GM23338 (cell line): ENCODE data around the gene MCTP1. TPM values are rescaled to one million over a fixed set of nuclear protein-coding genes. Genes with fewer than 3 reads are reported as not detected.

ENCODE experiments used
- ATAC-seq: fragments of 200-7000 bp; cut with Tn5 transposase; 3 replicates; pipeline ENCODE4 v1.9.1; 2020
- DNase-seq: peaks from one replicate; pipeline ENCODE4 v3.0.0-alpha.2; 2015; ENCODE audit warnings: low spot score
- H2AFZ ChIP-seq: fragments of 200-600 bp; sonication (generic); 2 replicates; pipeline ENCODE4 v1.8.0; 2016; ENCODE audit warnings: antibody characterized with exemption, mild to moderate bottlenecking, moderate library complexity
- H3F3A ChIP-seq: fragments of 200-600 bp; sonication (generic); replicated peaks from 2 replicates; pipeline ENCODE4 v1.8.0; 2017; ENCODE audit warnings: antibody characterized with exemption, mixed run types, low read depth
- H3K27ac ChIP-seq: fragments of 200-600 bp; sonication (generic); 2 replicates; pipeline ENCODE4 v1.6.1; 2016; ENCODE audit warnings: low read depth
- H3K27me3 ChIP-seq: fragments of 200-600 bp; sonication (generic); 2 replicates; pipeline ENCODE4 v1.8.0; 2016; ENCODE audit warnings: mild to moderate bottlenecking, mixed run types, moderate library complexity; ENCODE audit not compliant: insufficient read depth
- H3K36me3 ChIP-seq: fragments of 200-600 bp; sonication (generic); 2 replicates; pipeline ENCODE4 v1.8.0; 2016; ENCODE audit warnings: mild to moderate bottlenecking; ENCODE audit not compliant: insufficient read depth
- H3K4me1 ChIP-seq: fragments of 200-600 bp; sonication (generic); 2 replicates; pipeline ENCODE4 v1.8.0; 2016; ENCODE audit warnings: mild to moderate bottlenecking, moderate library complexity; ENCODE audit not compliant: insufficient read depth
- H3K4me2 ChIP-seq: fragments of 200-600 bp; sonication (generic); 2 replicates; pipeline ENCODE4 v1.7.1; 2017; ENCODE audit warnings: mixed run types
- H3K4me3 ChIP-seq: fragments of 200-600 bp; sonication (generic); 2 replicates; pipeline ENCODE4 v1.6.1; 2016; ENCODE audit warnings: mixed run types
- H3K79me2 ChIP-seq: fragments of 200-600 bp; sonication (generic); replicated peaks from 2 replicates; pipeline ENCODE4 v1.8.0; 2017; ENCODE audit warnings: mild to moderate bottlenecking; ENCODE audit not compliant: insufficient read depth
- H3K9me2 ChIP-seq: fragments of 200-600 bp; sonication (generic); 2 replicates; pipeline ENCODE4 v1.8.0; 2017; ENCODE audit not compliant: insufficient read depth
- H4K20me1 ChIP-seq: fragments of 200-600 bp; sonication (generic); replicated peaks from 2 replicates; pipeline ENCODE4 v1.8.0; 2017; ENCODE audit warnings: mild to moderate bottlenecking; ENCODE audit not compliant: insufficient read depth
- H3K27ac Mint-ChIP-seq: 2 replicates; pipeline ENCODE4 v1.8.0; 2020; ENCODE audit warnings: inconsistent platforms, mild to moderate bottlenecking, moderate library complexity, mixed read lengths
- H3K27me3 Mint-ChIP-seq: 3 replicates; pipeline ENCODE4 v1.8.0; 2022; ENCODE audit warnings: low read depth, mild to moderate bottlenecking, moderate library complexity, mixed read lengths, inconsistent platforms; ENCODE audit not compliant: insufficient read depth, poor library complexity
- H3K36me3 Mint-ChIP-seq: 3 replicates; pipeline ENCODE4 v1.8.0; 2021; ENCODE audit warnings: low read depth, mild to moderate bottlenecking, inconsistent platforms, moderate library complexity, mixed read lengths
- H3K4me1 Mint-ChIP-seq: 3 replicates; pipeline ENCODE4 v1.8.0; 2020; ENCODE audit warnings: mild to moderate bottlenecking, inconsistent platforms, mixed read lengths
- H3K4me3 Mint-ChIP-seq: 3 replicates; pipeline ENCODE4 v1.8.0; 2021; ENCODE audit warnings: moderate library complexity, mild to moderate bottlenecking, inconsistent platforms, mixed read lengths
- H3K9me3 Mint-ChIP-seq: 3 replicates; pipeline ENCODE4 v1.8.0; 2020; ENCODE audit warnings: moderate library complexity, mild to moderate bottlenecking, inconsistent platforms, mixed read lengths
- CREB1 ChIP-seq: fragments of 250-450 bp; sonication (Bioruptor Pico); IDR thresholded peaks from 2 replicates; pipeline ENCODE4 v1.5.0; 2020; ENCODE audit warnings: low read depth, mild to moderate bottlenecking, moderate library complexity
- ETS1 ChIP-seq: IDR thresholded peaks from 2 replicates; pipeline ENCODE4 v1.6.1; 2016; ENCODE audit warnings: antibody characterized with exemption
- EZH2 ChIP-seq: fragments of 200-600 bp; sonication (generic); IDR thresholded peaks from one replicate; pipeline ENCODE4 v1.8.0; 2017; ENCODE audit warnings: antibody characterized with exemption, mild to moderate bottlenecking, low read depth; ENCODE audit not compliant: unreplicated experiment
- EZH2phosphoT487 ChIP-seq: fragments of 200-600 bp; sonication (generic); IDR thresholded peaks from one replicate; pipeline ENCODE4 v1.8.1; 2018; ENCODE audit warnings: antibody characterized with exemption; ENCODE audit not compliant: unreplicated experiment
- JUNB ChIP-seq: IDR thresholded peaks from one replicate; pipeline ENCODE4 v1.6.1; 2016; ENCODE audit warnings: antibody characterized with exemption; ENCODE audit not compliant: unreplicated experiment
- NANOG ChIP-seq: IDR thresholded peaks from 2 replicates; pipeline ENCODE4 v1.6.1; 2016; ENCODE audit warnings: antibody characterized with exemption, borderline replicate concordance
- ZNF114 ChIP-seq: fragments of 250-450 bp; sonication (Bioruptor Pico); IDR thresholded peaks from 2 replicates; pipeline ENCODE4 v1.5.0; 2020; ENCODE audit warnings: mild to moderate bottlenecking, moderate library complexity
- ZNF331 ChIP-seq: fragments of 250-450 bp; sonication (Bioruptor Pico); IDR thresholded peaks from 2 replicates; pipeline ENCODE4 v1.5.0; 2020; ENCODE audit warnings: low read depth, mild to moderate bottlenecking, moderate library complexity
- ZNF462 ChIP-seq: fragments of 250-450 bp; sonication (Bioruptor Pico); IDR thresholded peaks from 2 replicates; pipeline ENCODE4 v1.5.0; 2020; ENCODE audit warnings: mild to moderate bottlenecking, moderate library complexity
- polyA plus RNA-seq: library from polyadenylated mRNA; unstranded; fragments of >200 nt; fragmentation: Nextera tagmentation; extraction: Ambion mirVana; gene quantifications from 2 replicates; pipeline ENCODE4 v1.2.1, GENCODE V29; 2016
- total RNA-seq: library from RNA; depleted of rRNA; stranded (reverse); fragments of >200 nt; shearing (Covaris generic); gene quantifications from 2 replicates; pipeline ENCODE4 v1.2.3, GENCODE V29; 2014

The MCTP1 gene
- total and polyA plus RNA-seq, 2 experiments from 2014 or later: 3.7 to 4.2 TPM

- TF ChIP-seq ZNF462: no peak
- TF ChIP-seq JUNB: no peak
- TF ChIP-seq EZH2phosphoT487: no peak
- TF ChIP-seq ZNF114 (CRISPR knock-in tag): no peak
- no peak for TF ChIP-seq CREB1 (CRISPR knock-in tag)
- TF ChIP-seq NANOG: no peak
- TF ChIP-seq ZNF331 (CRISPR knock-in tag): no peak
- TF ChIP-seq EZH2: no peak
Measured at GRCh38 chr5:94759022-94759421, 525.9 kb downstream of the MCTP1 start (continued).

- DNase-seq: no peak
- Mint-ChIP-seq H3K9me3 (no peaks in the 10 kb centered on the region), H3K4me3 (no peak overlapping the region), H3K27ac (no peak overlapping the region), H3K36me3 (no peaks in the 10 kb centered on the region), H3K4me1 (peaks cover 7% of the 10 kb centered on the region; the same call in 2 of the 3 replicates), H3K27me3 (no peaks in the 10 kb centered on the region)
- Histone ChIP-seq H3K4me3 (no peak overlapping the region), H3F3A (no peaks in the 10 kb centered on the region), H3K4me2 (no peak overlapping the region), H3K27me3 (no peaks in the 10 kb centered on the region), H3K36me3 (no peaks in the 10 kb centered on the region), H3K79me2 (no peaks in the 10 kb centered on the region), H3K9me2 (no peaks in the 10 kb centered on the region), H4K20me1 (no peaks in the 10 kb centered on the region), H3K4me1 (no peaks in the 10 kb centered on the region), H2AFZ (no peak overlapping the region), H3K27ac (no peak overlapping the region)
- no peak for ATAC-seq
- TF ChIP-seq NANOG: no peak
- no peak for TF ChIP-seq JUNB
- TF ChIP-seq ZNF462: no peak
- no peak for TF ChIP-seq ZNF114 (CRISPR knock-in tag)
- no peak for TF ChIP-seq EZH2
- TF ChIP-seq ETS1: no peak
Measured at GRCh38 chr5:94754824-94755223, 530.1 kb downstream of the MCTP1 start.
